Caco-2 (cell line): ENCODE results near the gene CYTL1. TPM values are rescaled to one million over a fixed set of nuclear protein-coding genes. Genes with fewer than 3 reads are reported as not detected.
"Not testable (repeated sequence)": the region's sequence is repeated elsewhere in the genome, so short reads cannot be mapped to it uniquely, and the experiment has no call there.

Experiments
- BruUV-seq: library from RNA; stranded (reverse); fragments of 400-500 nt; replicated peaks from 2 replicates; lab custom pipeline; 2021; lab: Mats Ljungman, UMichigan
- CTCF ChIA-PET: fragments of 300-600 bp; sonication (Branson Sonifier 250); formaldehyde crosslinking; loops from one replicate; lab custom pipeline; 2022; ENCODE audit warnings: antibody characterized with exemption; lab: Charles Lee
- POLR2A ChIA-PET: fragments of 300-600 bp; sonication (Branson Sonifier 250); formaldehyde crosslinking; loops from one replicate; lab custom pipeline; 2022; ENCODE audit warnings: antibody characterized with exemption; lab: Charles Lee
- DNase-seq, 2 experiments: peaks; one replicate each; pipeline versions ENCODE4 v3.0.0 to v3.0.0-alpha.2; 2020 to 2022
- H3K27me3 ChIP-seq: replicated peaks from 2 replicates; pipeline ENCODE4 v1.6.0; 2011; ENCODE audit warnings: low read length; ENCODE audit not compliant: control insufficient read depth, insufficient read depth
- H3K36me3 ChIP-seq: 2 replicates; pipeline ENCODE4 v1.5.1; 2011; ENCODE audit warnings: low read length; ENCODE audit not compliant: control insufficient read depth, insufficient read depth
- H3K4me1 ChIP-seq: fragments of 250-450 bp; sonication (Bioruptor Pico); 2 replicates; pipeline ENCODE4 v1.5.1; 2020; ENCODE audit warnings: mild to moderate bottlenecking
- H3K4me3 ChIP-seq: 2 replicates; pipeline ENCODE4 v1.5.1; 2011; ENCODE audit warnings: low read depth, mild to moderate bottlenecking, control low read depth, low read length
- H3K9me3 ChIP-seq: fragments of 250-450 bp; sonication (Bioruptor Pico); 2 replicates; pipeline ENCODE4 v1.5.1; 2020; ENCODE audit warnings: mild to moderate bottlenecking, moderate library complexity
- H3K27ac Mint-ChIP-seq: one replicate; pipeline ENCODE4 v1.8.0; 2022; ENCODE audit warnings: mixed read lengths; ENCODE audit not compliant: unreplicated experiment
- H3K27me3 Mint-ChIP-seq: one replicate; pipeline ENCODE4 v1.8.0; 2022; ENCODE audit warnings: mixed read lengths; ENCODE audit not compliant: insufficient read depth, unreplicated experiment
- H3K36me3 Mint-ChIP-seq: one replicate; pipeline ENCODE4 v1.8.0; 2022; ENCODE audit warnings: mild to moderate bottlenecking, mixed read lengths; ENCODE audit not compliant: insufficient read depth, unreplicated experiment
- H3K4me1 Mint-ChIP-seq: one replicate; pipeline ENCODE4 v1.8.0; 2022; ENCODE audit warnings: low read depth, mixed read lengths; ENCODE audit not compliant: unreplicated experiment
- H3K4me3 Mint-ChIP-seq: one replicate; pipeline ENCODE4 v1.8.0; 2022; ENCODE audit warnings: mild to moderate bottlenecking, moderate library complexity, mixed read lengths; ENCODE audit not compliant: unreplicated experiment
- H3K9me3 Mint-ChIP-seq: one replicate; pipeline ENCODE4 v1.8.0; 2022; ENCODE audit warnings: mixed read lengths; ENCODE audit not compliant: unreplicated experiment
- CTCF ChIP-seq, 2 experiments: fragments of 200-600 bp in 1 of 2; IDR thresholded peaks; 1 replicate in 1 of 2; 2 replicates in 1 of 2; pipeline versions ENCODE4 v1.5.1 to v1.8.0; 2011 to 2022; ENCODE audit warnings: antibody characterized with exemption in 1 of 2, control low read depth in 1 of 2, inconsistent platforms in 1 of 2, low read depth in 1 of 2, low read length in 1 of 2, mild to moderate bottlenecking in 1 of 2, moderate library complexity in 1 of 2; ENCODE audit not compliant: insufficient read depth in 1 of 2, severe bottlenecking in 1 of 2, unreplicated experiment in 1 of 2
- intact Hi-C: fragments of 100-400 bp; cut with micrococcal nuclease; formaldehyde crosslinking; loops from one replicate; pipeline ENCODE4 v1.10.0; 2022; ENCODE audit not compliant: unreplicated experiment
- total RNA-seq: library from RNA; stranded (reverse); gene quantifications from 2 replicates; pipeline ENCODE4 v1.2.3, GENCODE V29; 2022

The CYTL1 gene
- total RNA-seq, 1 experiment from 2014 or later, result not detected

- Histone ChIP-seq H3K4me3 (no peak overlapping the region), H3K4me1 (no peaks in the 10 kb centered on the region), H3K36me3 (no peaks in the 10 kb centered on the region), H3K27me3 (no peaks in the 10 kb centered on the region), H3K9me3 (no peaks in the 10 kb centered on the region)
- H3K4me3 Mint-ChIP-seq, result no peak overlapping the region
- DNase-seq, result no peak
- H3K9me3 Mint-ChIP-seq, result peaks cover 8% of the 10 kb centered on the region
- intact Hi-C loops, result no loop called here
- H3K36me3 Mint-ChIP-seq, result no peaks in the 10 kb centered on the region
- H3K4me1 Mint-ChIP-seq, result no peaks in the 10 kb centered on the region
- peaks cover 10% of the 10 kb centered on the region for H3K27me3 Mint-ChIP-seq
- BruUV-seq, result no TSS peak
- no peak for TF ChIP-seq CTCF (IDR thresholded peaks at IDR 0.05; ENCODE audit: insufficient read depth in 1 of 2, low read depth in 1 of 2, low read length in 1 of 2, severe bottlenecking in 1 of 2, unreplicated experiment in 1 of 2)
- ChIA-PET CTCF (interaction anchor here (0.6 kb wide), 1 partner anchor 11 kb away, joined by 6 read pairs; no protein-coding TSS in a partner anchor), POLR2A (no interaction called here)
- H3K27ac Mint-ChIP-seq, result no peak overlapping the region
Observed at GRCh38 chr4:5004496-5004895, 14.8 kb downstream of the CYTL1 start.

- DNase-seq, result no peak
- H3K4me1 Mint-ChIP-seq, result no peaks in the 10 kb centered on the region
- H3K4me3 Mint-ChIP-seq, result no peak overlapping the region
- no peaks in the 10 kb centered on the region for H3K27me3 ChIP-seq
- ChIA-PET CTCF (no interaction called here), POLR2A (no interaction called here)
- TF ChIP-seq CTCF (IDR thresholded peaks at IDR 0.05; ENCODE audit: insufficient read depth in 1 of 2, low read depth in 1 of 2, low read length in 1 of 2, severe bottlenecking in 1 of 2, unreplicated experiment in 1 of 2), result no peak
- peaks cover 7% of the 10 kb centered on the region for H3K27me3 Mint-ChIP-seq
- BruUV-seq, result no TSS peak
- no peaks in the 10 kb centered on the region for H3K4me1 ChIP-seq
- no peaks in the 10 kb centered on the region for H3K9me3 ChIP-seq
- H3K36me3 Mint-ChIP-seq, result no peaks in the 10 kb centered on the region
- H3K9me3 Mint-ChIP-seq, result peaks cover 3% of the 10 kb centered on the region
- H3K27ac Mint-ChIP-seq, result no peak overlapping the region
- intact Hi-C loops, result no loop called here
- no peaks in the 10 kb centered on the region for H3K36me3 ChIP-seq
- no peak overlapping the region for H3K4me3 ChIP-seq
Observed at GRCh38 chr4:5003918-5004317, 15.3 kb downstream of the CYTL1 start.

- H3K4me1 ChIP-seq, result no peaks in the 10 kb centered on the region
- no peak overlapping the region for H3K4me3 ChIP-seq
- POLR2A ChIA-PET, result no interaction called here
- intact Hi-C loops, result no loop called here
- H3K4me3 Mint-ChIP-seq, result no peak overlapping the region
- CTCF ChIA-PET, result no interaction called here
- no TSS peak for BruUV-seq
- no peak for DNase-seq
- no peaks in the 10 kb centered on the region for H3K9me3 Mint-ChIP-seq
- H3K4me1 Mint-ChIP-seq, result no peaks in the 10 kb centered on the region
- no peaks in the 10 kb centered on the region for H3K36me3 ChIP-seq
- H3K36me3 Mint-ChIP-seq, result no peaks in the 10 kb centered on the region
- H3K27me3 Mint-ChIP-seq, result peaks cover 7% of the 10 kb centered on the region
- no peak overlapping the region for H3K27ac Mint-ChIP-seq
- no peaks in the 10 kb centered on the region for H3K9me3 ChIP-seq
- no peak for TF ChIP-seq CTCF (IDR thresholded peaks at IDR 0.05; ENCODE audit: insufficient read depth in 1 of 2, low read depth in 1 of 2, low read length in 1 of 2, severe bottlenecking in 1 of 2, unreplicated experiment in 1 of 2)
- no peaks in the 10 kb centered on the region for H3K27me3 ChIP-seq
Observed at GRCh38 chr4:5003372-5003857, 15.8 kb downstream of the CYTL1 start.

- H3K27me3 Mint-ChIP-seq, result not testable (repeated sequence)
Observed at GRCh38 chr4:5001641-5002040, 17.6 kb downstream of the CYTL1 start.

GRCh38 chr4:4996935-4997334 lies 22.3 kb downstream of the CYTL1 start:
- H3K27me3 ChIP-seq, H3K4me3 ChIP-seq, H3K36me3 Mint-ChIP-seq, H3K36me3 ChIP-seq, POLR2A ChIA-PET, CTCF ChIA-PET, H3K27ac Mint-ChIP-seq, H3K9me3 ChIP-seq, H3K4me1 ChIP-seq, BruUV-seq, H3K27me3 Mint-ChIP-seq, H3K9me3 Mint-ChIP-seq, H3K4me1 Mint-ChIP-seq, DNase-seq, H3K4me3 Mint-ChIP-seq: not testable (repeated sequence)
- intact Hi-C loops, result loop anchor here (10.0 kb wide), 1 partner anchor 378 kb away; no protein-coding TSS in a partner anchor

More at GRCh38 chr4:5001641-5002040, 17.6 kb downstream of the CYTL1 start:
- H3K36me3 Mint-ChIP-seq, H3K9me3 ChIP-seq, H3K4me1 Mint-ChIP-seq, POLR2A ChIA-PET, H3K4me3 ChIP-seq, H3K36me3 ChIP-seq, H3K4me3 Mint-ChIP-seq, H3K27me3 ChIP-seq, H3K9me3 Mint-ChIP-seq, BruUV-seq, H3K27ac Mint-ChIP-seq, intact Hi-C loops, DNase-seq, CTCF ChIA-PET, H3K4me1 ChIP-seq: not testable (repeated sequence)
